ENCODE results near the gene RHOH.

RHOH gene

GRCh38 chr4:40209401-40209800 lies 12.6 kb downstream of the RHOH start:
- no peak for DNase-seq

GRCh38 chr4:40210776-40211175 lies 13.9 kb downstream of the RHOH start:
- no peak for DNase-seq

GRCh38 chr4:40211224-40212185 lies 14.7 kb downstream of the RHOH start:
- no peak for DNase-seq

- no peak for DNase-seq
These were observed 16.1 kb downstream of the RHOH start for GRCh38 chr4:40212674-40213527.

GRCh38 chr4:40214038-40214437 lies 17.2 kb downstream of the RHOH start:
- DNase-seq, result no peak

- DNase-seq, result no peak
These were observed 18.0 kb downstream of the RHOH start for GRCh38 chr4:40214661-40215418.

GRCh38 chr4:40216622-40217366 lies 20.0 kb downstream of the RHOH start:
- no peak for DNase-seq

- no peak for DNase-seq
These were observed 24.9 kb downstream of the RHOH start for GRCh38 chr4:40221744-40222143.

GRCh38 chr4:40223343-40223742 lies 26.5 kb downstream of the RHOH start:
- no peak for DNase-seq

GRCh38 chr4:40224432-40224831 lies 27.6 kb downstream of the RHOH start:
- no peak for DNase-seq

- DNase-seq, result no peak
These were observed 28.7 kb downstream of the RHOH start for GRCh38 chr4:40225497-40225896.

- DNase-seq, result no peak
These were observed 30.5 kb downstream of the RHOH start for GRCh38 chr4:40227284-40227683.

GRCh38 chr4:40228497-40229365 lies 31.9 kb downstream of the RHOH start:
- DNase-seq, result no peak

GRCh38 chr4:40231316-40231863 lies 34.6 kb downstream of the RHOH start:
- no peak for DNase-seq

- no peak for DNase-seq
These were observed 35.8 kb downstream of the RHOH start for GRCh38 chr4:40232610-40233009.

- DNase-seq, result no peak
These were observed 36.4 kb downstream of the RHOH start for GRCh38 chr4:40233227-40233626.

GRCh38 chr4:40234519-40235039 lies 37.7 kb downstream of the RHOH start:
- DNase-seq, result no peak

GRCh38 chr4:40238008-40238699 lies 41.3 kb downstream of the RHOH start:
- DNase-seq, result no peak

- no peak for DNase-seq
These were observed 42.1 kb downstream of the RHOH start for GRCh38 chr4:40238700-40239548.

Data from NCI-H69 (cell line).